HK-2 (cell line): ENCODE measurements around the gene NID2.

Source experiments
- DNase-seq: peaks from one replicate; pipeline ENCODE4 v3.0.0-alpha.2; 2018; ENCODE audit not compliant: unreplicated experiment

Gene NID2, protein sequence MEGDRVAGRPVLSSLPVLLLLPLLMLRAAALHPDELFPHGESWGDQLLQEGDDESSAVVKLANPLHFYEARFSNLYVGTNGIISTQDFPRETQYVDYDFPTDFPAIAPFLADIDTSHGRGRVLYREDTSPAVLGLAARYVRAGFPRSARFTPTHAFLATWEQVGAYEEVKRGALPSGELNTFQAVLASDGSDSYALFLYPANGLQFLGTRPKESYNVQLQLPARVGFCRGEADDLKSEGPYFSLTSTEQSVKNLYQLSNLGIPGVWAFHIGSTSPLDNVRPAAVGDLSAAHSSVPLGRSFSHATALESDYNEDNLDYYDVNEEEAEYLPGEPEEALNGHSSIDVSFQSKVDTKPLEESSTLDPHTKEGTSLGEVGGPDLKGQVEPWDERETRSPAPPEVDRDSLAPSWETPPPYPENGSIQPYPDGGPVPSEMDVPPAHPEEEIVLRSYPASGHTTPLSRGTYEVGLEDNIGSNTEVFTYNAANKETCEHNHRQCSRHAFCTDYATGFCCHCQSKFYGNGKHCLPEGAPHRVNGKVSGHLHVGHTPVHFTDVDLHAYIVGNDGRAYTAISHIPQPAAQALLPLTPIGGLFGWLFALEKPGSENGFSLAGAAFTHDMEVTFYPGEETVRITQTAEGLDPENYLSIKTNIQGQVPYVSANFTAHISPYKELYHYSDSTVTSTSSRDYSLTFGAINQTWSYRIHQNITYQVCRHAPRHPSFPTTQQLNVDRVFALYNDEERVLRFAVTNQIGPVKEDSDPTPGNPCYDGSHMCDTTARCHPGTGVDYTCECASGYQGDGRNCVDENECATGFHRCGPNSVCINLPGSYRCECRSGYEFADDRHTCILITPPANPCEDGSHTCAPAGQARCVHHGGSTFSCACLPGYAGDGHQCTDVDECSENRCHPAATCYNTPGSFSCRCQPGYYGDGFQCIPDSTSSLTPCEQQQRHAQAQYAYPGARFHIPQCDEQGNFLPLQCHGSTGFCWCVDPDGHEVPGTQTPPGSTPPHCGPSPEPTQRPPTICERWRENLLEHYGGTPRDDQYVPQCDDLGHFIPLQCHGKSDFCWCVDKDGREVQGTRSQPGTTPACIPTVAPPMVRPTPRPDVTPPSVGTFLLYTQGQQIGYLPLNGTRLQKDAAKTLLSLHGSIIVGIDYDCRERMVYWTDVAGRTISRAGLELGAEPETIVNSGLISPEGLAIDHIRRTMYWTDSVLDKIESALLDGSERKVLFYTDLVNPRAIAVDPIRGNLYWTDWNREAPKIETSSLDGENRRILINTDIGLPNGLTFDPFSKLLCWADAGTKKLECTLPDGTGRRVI (N-terminal part only)

DNA sequence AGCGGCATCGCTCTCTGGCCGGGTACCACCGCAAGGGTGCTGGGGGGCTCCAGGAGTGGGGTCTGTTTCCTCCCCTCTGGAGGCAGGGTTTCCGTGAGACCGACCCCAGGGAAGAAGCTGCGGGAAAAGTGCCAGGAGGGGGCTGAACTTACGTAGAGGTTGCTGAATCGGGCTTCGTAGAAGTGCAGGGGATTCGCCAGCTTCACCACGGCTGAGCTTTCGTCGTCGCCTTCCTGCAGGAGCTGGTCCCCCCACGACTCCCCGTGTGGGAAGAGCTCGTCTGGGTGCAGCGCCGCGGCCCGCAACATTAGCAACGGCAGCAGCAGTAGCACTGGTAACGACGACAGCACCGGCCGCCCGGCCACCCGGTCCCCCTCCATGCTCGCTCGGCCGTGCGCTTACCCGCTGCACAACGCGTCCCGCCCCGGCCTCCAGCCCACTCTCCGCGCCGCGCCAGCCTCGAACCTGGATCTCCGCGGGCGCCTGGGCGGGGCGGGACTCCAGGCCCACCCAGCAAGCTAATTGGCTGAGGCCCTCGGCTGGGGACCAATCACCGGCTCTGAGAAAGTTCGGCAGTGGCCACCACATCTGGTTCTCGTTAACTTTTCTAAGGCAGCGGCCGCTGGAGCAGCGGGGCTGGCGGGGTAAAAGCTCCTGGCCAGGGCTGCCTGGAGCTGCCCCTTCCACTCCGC lies at the start of gene NID2:
Gene NID2 (minus strand): TSS at position 445 of the 692 bp plus-strand sequence. CDS start 65 bp downstream, at position 380.
- DNase-seq = peak; percentile 82

DNA sequence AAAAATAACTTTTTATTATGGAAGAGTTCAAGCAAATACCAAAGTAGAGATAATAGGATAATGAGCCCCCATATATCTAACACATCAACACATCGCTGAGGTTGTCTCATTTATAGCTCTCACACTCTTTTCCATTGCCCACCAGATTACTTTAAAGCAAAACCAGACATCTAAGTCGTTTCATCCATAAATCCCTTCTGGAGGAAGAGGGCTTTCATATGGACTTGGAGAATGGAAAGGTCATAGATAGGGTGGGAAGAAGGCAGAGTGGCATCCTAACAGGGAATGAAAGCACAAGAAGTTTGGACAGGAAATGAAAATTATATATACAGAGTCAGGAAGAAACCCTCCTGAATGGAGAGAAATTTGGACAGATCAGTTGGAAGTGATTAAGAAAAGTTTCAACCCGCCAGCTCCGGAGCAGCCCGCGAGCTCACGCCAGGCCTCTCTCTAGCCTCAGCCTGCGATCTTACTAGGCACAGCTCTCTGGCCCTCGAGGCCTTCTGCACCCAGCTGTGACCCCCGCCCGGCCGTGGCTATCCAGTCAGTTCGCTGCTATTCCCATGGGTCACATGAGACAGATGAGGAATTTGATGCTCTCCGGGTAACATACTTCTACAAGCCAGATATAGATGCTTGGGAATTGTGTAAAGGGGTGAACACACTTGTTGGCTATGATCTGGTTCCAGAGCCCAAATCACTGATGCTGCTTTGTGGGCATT lies 48.4 kb upstream of the NID2 start:
- no peak for DNase-seq

DNA sequence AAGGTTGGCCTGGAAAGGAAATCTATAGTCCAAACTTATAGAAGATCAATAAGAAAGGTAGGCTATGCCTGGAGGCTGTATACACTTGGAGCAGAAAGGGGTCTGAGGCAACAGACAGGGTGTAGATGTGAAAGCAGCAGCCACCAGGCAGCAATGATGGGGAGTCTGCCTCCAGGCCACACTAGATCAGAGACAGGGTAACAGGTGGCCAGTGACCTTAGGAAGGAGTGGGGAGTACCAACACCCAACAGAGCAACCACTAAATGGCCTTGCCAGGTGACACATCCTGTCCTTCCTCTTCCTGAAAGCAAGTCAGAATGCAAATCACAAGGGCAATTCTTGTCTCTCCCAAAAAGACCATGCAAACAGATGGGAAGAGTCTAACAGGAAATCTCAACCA lies 46.4 kb upstream of the NID2 start:
- no peak for DNase-seq

DNA sequence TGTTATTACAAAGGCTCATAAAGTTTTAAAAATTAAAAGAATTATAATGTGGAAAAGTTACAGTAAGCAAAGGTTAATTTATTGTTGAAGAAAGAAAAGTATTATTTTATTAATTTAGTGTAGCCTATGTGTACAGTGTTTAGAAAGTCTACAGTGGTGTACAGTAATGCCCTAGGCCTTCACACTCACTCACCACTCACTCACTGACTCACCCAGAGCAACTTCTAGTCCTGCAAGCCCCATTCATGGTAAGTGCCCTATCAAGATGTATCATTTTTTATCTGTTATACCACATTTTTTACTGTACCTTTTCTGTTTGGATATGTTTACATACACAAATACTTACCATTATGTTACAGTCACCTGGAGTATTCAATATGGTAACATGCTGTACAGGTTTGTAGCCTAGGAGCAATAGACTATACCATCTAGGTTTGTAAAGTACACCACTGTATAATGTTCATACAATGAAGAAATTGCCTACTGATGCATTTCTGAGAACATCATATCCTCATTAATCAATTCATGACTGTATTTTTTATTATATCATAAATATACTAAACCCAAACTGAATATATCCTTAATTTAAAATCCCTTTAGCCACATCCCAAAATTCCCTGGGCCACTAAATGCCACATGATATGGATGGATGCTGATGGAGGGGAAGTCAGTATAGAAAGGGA lies 43.6 kb upstream of the NID2 start:
- no peak for DNase-seq

DNA sequence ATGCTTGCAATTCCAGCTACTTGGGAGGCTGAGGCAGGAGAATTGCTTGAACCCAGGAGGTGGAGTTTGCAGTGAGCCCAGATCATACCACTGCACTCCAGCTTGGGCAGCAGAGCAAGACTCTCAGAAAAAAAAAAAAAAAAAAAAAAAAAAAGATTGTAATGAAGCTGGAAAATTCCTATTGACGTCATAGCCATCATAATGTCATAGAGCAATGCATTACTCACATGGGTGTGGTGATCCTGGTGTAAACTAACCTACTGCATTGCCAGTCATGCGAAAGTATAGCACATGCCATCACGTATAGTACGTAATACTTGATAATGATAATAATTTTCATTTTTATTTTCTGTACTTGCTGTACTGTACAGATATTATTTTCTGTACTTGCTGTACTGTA lies 42.7 kb upstream of the NID2 start:
- DNase-seq = no peak

DNA sequence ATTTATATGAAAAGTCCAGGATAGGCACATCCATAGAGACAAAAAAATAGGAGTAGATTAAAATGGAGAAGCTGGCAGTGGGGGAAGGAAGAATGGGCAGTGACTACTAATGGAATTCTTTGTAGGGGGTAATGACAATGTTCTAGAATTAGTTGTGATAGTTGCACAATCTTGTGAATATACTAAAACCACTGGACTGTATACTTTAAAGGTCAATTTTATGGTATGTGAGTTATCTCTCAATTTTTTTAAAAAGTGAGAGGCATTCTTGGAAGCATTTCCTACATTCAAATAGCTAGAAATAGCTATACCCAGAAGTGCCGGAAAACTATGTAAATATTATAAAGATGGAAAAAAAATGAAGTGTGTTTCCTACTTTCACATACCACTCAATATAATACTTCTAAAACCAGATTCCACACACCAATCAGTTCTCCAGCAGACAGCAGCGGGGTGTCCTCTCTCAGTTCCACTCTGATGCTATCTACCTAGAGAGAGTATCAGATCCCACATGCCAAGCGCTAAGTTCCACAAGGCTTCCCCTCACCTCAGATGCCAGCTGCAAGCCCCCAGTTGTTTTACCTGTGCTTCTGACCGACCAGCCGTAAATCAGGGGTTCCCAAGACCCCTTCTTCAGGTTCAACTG lies 41.7 kb upstream of the NID2 start:
- DNase-seq = no peak

DNA sequence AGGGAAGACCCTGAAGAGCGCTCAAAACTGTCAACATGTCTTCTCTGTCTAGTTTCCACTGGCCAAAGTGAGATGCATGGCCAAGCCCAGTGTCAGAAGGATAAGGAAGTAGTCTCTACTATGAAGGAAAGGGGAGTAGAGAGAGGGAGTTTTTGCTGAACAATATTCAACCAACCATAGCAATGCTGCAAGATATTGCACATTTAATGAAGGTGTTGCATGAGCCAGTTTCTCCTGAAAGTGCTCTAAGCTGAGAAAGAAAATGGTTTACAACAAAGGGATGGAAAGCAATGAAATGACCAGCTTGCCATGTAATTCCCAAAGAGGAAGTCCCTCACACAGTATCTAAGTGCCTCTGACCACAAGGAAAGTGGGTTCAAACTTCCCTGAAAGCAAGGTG lies 40.0 kb upstream of the NID2 start:
- no peak for DNase-seq

DNA sequence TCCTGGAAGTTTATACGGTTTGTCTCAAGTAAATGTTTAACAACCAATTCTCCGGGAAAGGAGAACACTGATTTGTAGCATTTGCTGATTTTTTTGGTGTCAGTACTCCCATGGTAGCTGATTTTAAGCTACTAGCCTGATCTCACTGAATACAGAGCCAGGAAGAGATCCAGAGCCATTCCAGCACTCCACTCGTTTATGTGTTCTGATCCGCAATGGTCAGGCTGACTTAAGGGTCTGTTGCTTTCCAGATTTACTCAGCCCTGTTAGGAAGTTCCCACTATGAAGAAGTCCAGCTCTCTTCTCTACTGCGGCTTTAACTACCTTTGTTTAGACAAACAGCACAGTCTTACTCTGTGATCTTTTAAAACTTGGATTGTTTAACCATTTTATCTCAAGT lies 38.0 kb upstream of the NID2 start:
- no peak for DNase-seq

DNA sequence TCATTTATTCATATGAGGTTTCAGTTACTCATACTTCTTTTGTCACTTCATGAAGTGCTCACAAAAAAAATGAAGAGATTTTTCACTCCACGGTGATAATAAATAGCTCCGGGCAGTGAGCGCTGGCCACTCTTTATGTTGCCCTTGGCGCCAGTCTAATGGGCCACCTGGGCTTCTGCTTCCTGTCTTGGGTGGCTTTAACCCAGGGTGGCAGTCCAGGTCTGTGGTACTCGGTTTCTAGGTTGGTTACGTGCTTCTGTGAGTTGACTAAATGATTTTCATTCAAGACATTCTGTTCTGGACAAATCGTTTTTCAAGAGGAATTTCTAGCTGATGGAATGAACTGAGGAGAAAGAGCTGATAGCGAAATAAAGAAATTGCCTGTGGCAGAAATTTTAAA lies 34.6 kb upstream of the NID2 start:
- no peak for DNase-seq

DNA sequence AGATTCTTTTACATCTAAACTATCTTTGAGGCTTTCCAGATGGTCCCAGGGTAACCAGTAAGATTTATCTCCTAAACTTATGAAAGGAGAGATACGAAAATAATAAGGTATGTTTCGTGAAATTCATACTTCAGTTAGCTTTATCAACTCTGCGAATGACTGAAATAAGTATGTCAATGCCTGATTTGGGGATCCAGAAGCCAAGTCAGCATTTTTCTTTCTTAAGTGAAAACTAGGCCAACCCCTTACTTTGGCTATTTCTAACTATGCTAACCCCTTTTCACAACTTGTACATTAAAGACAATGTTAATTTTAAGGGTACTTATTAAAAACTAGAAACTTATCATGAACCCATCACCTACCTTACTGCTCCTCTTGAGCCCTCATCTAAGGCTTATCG lies 26.9 kb upstream of the NID2 start:
- no peak for DNase-seq

DNA sequence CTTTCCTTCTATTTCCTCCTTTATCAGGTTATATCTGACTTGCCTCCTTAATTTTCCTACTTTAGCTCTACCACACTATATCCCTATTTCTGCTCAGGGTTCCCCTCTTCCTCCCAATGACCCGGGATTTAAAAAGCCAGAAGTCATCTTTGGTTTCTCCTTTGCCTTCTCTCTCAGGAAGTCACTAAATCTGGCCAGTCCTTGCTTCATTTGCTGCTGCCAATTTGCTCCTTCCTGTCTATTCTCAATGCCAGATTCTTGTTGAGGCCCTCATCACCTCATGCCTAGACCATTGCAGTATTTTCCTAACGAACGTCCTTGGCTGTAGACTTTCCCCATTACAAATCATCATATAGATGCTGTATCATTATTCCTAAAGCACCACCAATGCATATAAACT lies 26.5 kb upstream of the NID2 start:
- DNase-seq = no peak

DNA sequence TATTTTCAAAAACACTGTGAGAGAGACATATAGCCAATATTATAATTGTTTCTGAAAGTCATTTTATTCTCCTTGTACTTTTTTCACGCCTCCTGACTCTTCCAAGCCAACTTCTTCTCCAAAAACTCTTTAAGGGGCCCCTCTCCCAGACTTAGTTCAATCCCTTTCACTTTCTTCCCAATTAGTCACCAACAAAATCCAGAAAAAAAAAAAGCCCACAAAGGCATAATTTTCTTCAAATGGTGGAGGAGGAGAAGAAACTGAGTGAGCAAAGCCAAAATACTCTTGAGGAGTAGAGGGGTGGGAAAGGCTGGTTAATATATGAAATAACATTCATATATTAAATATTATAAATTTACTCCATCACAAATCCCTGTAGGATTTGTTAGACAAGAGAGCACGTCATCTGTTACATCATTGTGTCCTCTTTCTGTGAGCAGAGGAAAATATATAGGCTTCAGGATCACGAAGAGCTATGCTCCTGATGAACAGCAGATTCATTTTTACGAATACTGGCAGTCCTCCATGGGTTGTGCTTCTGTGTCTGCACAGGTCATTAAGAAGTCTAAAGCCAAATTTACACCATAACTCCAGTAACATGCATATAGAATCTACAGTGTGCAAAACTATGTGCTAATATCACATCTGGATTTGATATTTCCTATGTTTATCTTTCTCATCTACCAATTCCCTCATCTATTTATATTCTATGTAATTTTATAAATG lies 25.9 kb upstream of the NID2 start:
- no peak for DNase-seq

DNA sequence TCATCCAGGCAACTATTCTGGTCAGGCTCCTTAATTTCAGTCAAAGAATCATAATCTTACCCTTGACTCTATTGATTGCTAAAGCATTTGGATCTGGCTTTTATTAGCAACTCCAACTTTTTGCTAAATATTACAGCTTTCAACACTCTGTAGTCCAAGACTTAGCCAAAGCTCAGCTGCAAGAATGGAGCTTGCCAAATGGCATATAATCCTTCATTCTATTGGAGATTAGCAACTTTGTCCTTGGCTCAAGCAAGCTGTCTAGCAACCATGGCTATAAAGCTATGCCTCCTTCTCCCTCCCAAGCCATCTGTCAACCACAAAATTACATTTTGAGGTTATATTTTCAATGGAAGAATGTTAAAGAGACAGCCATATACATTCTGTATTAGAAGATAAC lies 23.1 kb upstream of the NID2 start:
- no peak for DNase-seq

DNA sequence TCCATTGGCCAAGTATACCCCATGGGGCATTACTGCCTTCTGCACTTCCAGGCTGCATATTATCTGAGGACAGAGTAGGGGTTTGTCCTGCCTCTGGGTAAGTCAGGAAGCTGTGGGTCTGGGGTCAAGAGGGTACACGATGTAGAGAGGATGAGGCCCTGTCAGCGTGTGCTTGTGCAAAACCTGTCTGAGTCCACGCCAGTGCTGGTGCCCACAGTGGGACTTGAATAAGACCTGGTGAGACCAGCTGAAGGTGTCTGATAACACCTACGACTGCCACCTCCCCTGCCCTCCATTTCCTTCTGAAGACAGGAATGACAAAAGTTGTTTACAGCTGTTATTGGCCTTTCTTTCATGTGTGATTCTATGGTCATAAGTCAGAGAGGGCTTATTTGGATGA lies 22.1 kb upstream of the NID2 start:
- no peak for DNase-seq

DNA sequence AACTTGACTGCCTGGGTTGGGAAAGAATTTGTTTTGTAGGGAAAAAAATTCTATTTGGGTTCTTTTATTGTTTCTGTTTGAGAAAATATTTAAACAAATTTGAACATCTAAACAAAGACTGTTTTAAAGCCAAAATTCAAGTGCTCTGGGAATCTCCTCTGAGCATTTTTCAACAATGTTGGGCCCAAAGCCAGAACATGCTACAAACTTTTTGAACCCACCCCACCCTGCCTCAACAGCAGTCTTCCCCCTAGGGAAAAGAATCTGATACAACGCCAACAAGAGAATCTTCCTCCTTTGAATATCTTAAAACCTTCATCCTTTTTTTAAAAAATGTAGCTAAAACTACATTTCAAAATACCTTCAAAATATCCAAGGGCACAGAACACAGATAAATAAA lies 20.4 kb upstream of the NID2 start:
- no peak for DNase-seq

DNA sequence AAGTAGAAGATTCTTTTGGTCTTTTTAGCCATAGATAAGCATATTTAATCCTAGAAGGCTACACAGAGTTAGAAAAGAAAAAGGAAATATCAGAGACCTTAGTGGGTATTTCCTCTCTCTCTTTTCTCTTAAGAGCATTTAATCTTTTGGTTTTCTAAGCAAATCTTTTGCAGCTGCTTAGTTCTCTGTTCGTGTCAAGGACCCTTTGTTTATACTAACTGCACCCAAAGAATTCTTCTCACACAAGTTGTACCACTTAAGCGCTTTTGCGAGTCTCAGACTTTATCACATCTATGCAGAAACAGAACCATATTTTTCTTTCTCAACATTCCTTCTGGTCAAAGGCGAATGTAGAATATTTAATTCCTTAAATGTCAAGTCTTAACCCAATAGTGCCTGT lies 17.9 kb upstream of the NID2 start:
- DNase-seq = no peak

DNA sequence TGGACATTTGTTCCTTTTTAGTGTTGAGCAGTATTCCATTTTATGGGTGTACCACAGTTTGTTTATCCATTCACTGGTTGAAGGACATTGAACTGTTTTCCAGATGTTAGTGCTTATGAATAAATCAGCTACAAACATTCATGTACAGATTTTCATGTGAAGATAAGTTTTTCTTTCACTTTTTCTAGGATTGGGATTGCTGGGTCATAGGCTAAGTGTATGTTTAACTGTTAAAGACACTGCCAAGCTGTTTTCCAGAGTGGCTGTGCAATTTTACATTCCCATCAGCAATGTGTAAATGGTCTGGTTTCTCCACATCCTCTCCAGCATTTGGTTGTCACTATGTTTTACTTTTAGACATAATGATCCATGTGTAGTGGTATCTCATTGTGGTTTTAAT lies 14.0 kb upstream of the NID2 start:
- no peak for DNase-seq

DNA sequence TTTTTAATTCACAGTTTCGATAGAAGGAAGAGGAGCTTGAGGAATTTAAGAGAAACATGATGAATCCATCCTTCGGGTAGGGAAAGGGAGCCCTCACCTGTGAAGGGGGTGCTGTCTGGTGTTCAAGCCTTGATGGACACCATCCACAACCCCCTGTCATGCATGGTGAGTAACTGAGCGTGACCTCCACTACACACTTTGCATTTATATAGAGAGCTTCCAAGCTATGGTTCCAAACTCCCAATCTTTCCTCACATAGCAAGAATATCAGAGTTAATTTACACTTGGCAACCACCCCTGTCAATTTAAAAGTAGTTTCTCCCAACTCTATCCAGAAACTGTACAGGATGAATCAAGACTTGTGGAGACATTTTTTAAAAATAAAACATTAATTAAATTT lies 13.1 kb upstream of the NID2 start:
- no peak for DNase-seq
